Activated CD4-positive, alpha-beta T cell treated with anti-CD3 and anti-CD28 coated beads for 36 hours (primary cell): ENCODE data around the gene RABL2B. TPM values are rescaled to one million over a fixed set of nuclear protein-coding genes. Genes with fewer than 3 reads are reported as not detected.

Source experiments
- ATAC-seq: fragments of 200-7000 bp; cut with Tn5 transposase; one replicate; pipeline ENCODE4 v1.10.0; 2021; ENCODE audit warnings: mild to moderate bottlenecking, moderate library complexity
- CTCF ChIA-PET: fragments of 350-600 bp; sonication (Branson Sonifier 250); formaldehyde crosslinking; loops from one replicate; lab custom pipeline; 2021; ENCODE audit warnings: antibody characterized with exemption; lab: Charles Lee
- POLR2A ChIA-PET: fragments of 350-600 bp; sonication (Branson Sonifier 250); formaldehyde crosslinking; loops from one replicate; lab custom pipeline; 2021; ENCODE audit warnings: antibody characterized with exemption, inconsistent platforms; lab: Charles Lee
- DNase-seq: peaks from one replicate; pipeline ENCODE4 v3.0.0-alpha.2; 2020
- H3K27ac Mint-ChIP-seq: one replicate; pipeline ENCODE4 v1.8.0; 2021; ENCODE audit warnings: mixed read lengths
- H3K27me3 Mint-ChIP-seq: one replicate; pipeline ENCODE4 v1.8.0; 2021; ENCODE audit warnings: mixed read lengths
- H3K36me3 Mint-ChIP-seq: one replicate; pipeline ENCODE4 v1.8.0; 2021; ENCODE audit warnings: low read depth, mixed read lengths
- H3K4me1 Mint-ChIP-seq: one replicate; pipeline ENCODE4 v1.8.0; 2021; ENCODE audit warnings: mixed read lengths
- H3K4me3 Mint-ChIP-seq: one replicate; pipeline ENCODE4 v1.8.0; 2021; ENCODE audit warnings: mild to moderate bottlenecking, moderate library complexity, mixed read lengths
- H3K9me3 Mint-ChIP-seq: one replicate; pipeline ENCODE4 v1.8.0; 2021; ENCODE audit warnings: low read depth, mixed read lengths
- intact Hi-C, 2 experiments: fragments of 100-400 bp; cut with DNase I in 1 of 2; cut with micrococcal nuclease in 1 of 2; formaldehyde crosslinking; loops; one replicate each; pipeline versions ENCODE4 v1.14.2 to v1.15.1; 2022 to 2024; cut with DNase I, micrococcal nuclease
- total RNA-seq, 2 experiments: library from RNA; stranded (reverse); gene quantifications; one replicate each; pipeline ENCODE4 v1.2.3, GENCODE V29; 2021

Gene RABL2B
- total RNA-seq, 2 experiments from 2014 or later = 22.4 to 27.6 TPM

GRCh38 chr22:50737728-50738648 is 45.4 kb downstream of the RABL2B start, which contains the start of gene ACR:
TSS of gene ACR (plus strand) at chr22:50738204. CDS start at chr22:50738236, 32 bp downstream.
- no peaks in the 10 kb centered on the region for H3K27me3 Mint-ChIP-seq
- DNase-seq (no peak), ATAC-seq (no peak)
- POLR2A ChIA-PET = no interaction called here
- H3K4me1 Mint-ChIP-seq = no peaks in the 10 kb centered on the region
- no peak within 1 kb of the TSS for H3K4me3 Mint-ChIP-seq
- intact Hi-C loops = no loop called here
- H3K36me3 Mint-ChIP-seq = no peaks in the 10 kb centered on the region
- H3K9me3 Mint-ChIP-seq = no peaks in the 10 kb centered on the region
- CTCF ChIA-PET = no interaction called here
- H3K27ac Mint-ChIP-seq = no peak within 1 kb of the TSS

DNA sequence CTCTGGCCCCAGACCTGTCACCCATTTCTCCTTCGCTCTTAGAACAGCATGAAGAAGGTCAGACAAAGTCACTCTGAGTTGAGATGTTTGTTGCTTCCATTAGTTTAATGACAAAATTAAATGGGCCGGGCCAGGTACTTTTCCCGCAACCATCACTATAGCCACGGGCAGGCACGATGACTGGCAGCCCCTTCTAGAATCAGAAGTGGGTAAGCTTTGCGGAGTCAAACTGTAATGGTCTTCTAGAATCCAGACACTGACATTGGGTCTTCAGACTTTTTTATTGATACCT is 47.8 kb downstream of the RABL2B start:
- no peaks in the 10 kb centered on the region for H3K4me1 Mint-ChIP-seq
- H3K36me3 Mint-ChIP-seq = no peaks in the 10 kb centered on the region
- no peak overlapping the region for H3K27ac Mint-ChIP-seq
- H3K4me3 Mint-ChIP-seq = no peak overlapping the region
- no peaks in the 10 kb centered on the region for H3K27me3 Mint-ChIP-seq
- DNase-seq (no peak), ATAC-seq (no peak)
- intact Hi-C loops = no loop called here
- ChIA-PET CTCF (no interaction called here), POLR2A (no interaction called here)
- H3K9me3 Mint-ChIP-seq = no peaks in the 10 kb centered on the region

GRCh38 chr22:50734986-50735738 is 48.3 kb downstream of the RABL2B start:
- Mint-ChIP-seq H3K27me3 (no peaks in the 10 kb centered on the region), H3K4me1 (no peaks in the 10 kb centered on the region), H3K4me3 (no peak overlapping the region), H3K9me3 (no peaks in the 10 kb centered on the region), H3K27ac (no peak overlapping the region), H3K36me3 (no peaks in the 10 kb centered on the region)
- intact Hi-C loops = no loop called here
- ChIA-PET CTCF (no interaction called here), POLR2A (no interaction called here)
- ATAC-seq (no peak), DNase-seq (no peak)

- intact Hi-C loops = no loop called here
- CTCF ChIA-PET = no interaction called here
- H3K9me3 Mint-ChIP-seq = no peaks in the 10 kb centered on the region
Observed at GRCh38 chr22:50734343-50734771, 49.1 kb downstream of the RABL2B start.

GRCh38 chr22:50733521-50734342 is 49.7 kb downstream of the RABL2B start:
- Mint-ChIP-seq H3K36me3 (no peaks in the 10 kb centered on the region), H3K4me1 (no peaks in the 10 kb centered on the region), H3K4me3 (no peak overlapping the region), H3K9me3 (no peaks in the 10 kb centered on the region), H3K27me3 (no peaks in the 10 kb centered on the region), H3K27ac (no peak overlapping the region)
- intact Hi-C loops = no loop called here
- DNase-seq = no peak
- POLR2A ChIA-PET = no interaction called here
- ATAC-seq = no peak
- CTCF ChIA-PET = no interaction called here

More at GRCh38 chr22:50734343-50734771, 49.1 kb downstream of the RABL2B start:
- no peak overlapping the region for H3K27ac Mint-ChIP-seq
- ATAC-seq = no peak
- no peak for DNase-seq
- H3K36me3 Mint-ChIP-seq = no peaks in the 10 kb centered on the region
- H3K4me3 Mint-ChIP-seq = no peak overlapping the region
- H3K27me3 Mint-ChIP-seq = no peaks in the 10 kb centered on the region
- H3K4me1 Mint-ChIP-seq = no peaks in the 10 kb centered on the region
- POLR2A ChIA-PET = no interaction called here

- intact Hi-C loops = no loop called here
- DNase-seq = no peak
- Mint-ChIP-seq H3K27ac (no peak overlapping the region), H3K9me3 (no peaks in the 10 kb centered on the region), H3K27me3 (no peaks in the 10 kb centered on the region), H3K4me3 (no peak overlapping the region), H3K4me1 (no peaks in the 10 kb centered on the region), H3K36me3 (no peaks in the 10 kb centered on the region)
- ChIA-PET POLR2A (no interaction called here), CTCF (interaction anchor here (0.7 kb wide), 1 partner anchor 42 kb away, joined by 3 read pairs; no protein-coding TSS in a partner anchor)
- no peak for ATAC-seq
Observed at GRCh38 chr22:50732681-50733080, 50.8 kb downstream of the RABL2B start.

DNA sequence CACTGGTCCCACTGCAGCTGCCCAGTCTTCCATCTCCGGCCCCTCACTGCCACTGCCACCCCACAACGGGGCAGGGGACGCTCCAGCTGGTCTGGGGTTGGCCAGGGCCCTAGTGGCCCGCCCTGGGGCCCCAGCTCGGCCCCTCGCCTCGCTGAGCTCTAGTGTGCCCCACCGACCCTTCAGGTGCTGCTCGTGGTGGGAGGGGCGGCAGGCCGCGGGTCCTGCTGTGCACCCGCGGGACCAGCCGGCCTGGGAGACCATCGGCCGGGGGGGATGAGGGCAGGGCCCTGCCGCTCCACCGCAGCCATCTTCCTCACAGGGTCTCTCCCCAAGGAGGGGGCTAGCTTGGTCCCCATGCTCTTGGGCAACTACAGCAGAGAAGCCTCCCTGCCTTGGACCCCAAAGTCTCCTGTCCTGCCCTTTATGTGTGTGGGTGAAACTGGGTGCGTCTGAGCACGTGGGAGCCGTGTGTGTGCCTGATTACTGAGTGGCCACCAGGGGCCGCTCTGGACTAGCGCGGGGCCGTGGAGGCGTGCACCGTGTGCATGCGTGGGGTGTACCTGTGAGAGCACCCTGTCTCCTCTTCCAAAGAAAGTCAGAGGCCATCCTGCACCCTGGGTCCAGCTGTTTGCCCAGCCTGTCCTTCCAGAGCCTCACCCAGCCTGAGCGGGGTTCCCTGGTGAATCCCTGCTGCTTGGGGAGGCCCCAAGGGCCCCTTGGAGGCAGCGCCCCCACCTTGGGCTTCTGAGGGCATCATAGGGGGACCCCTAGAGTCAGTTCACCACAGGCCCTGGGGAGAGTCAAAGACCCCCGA is 51.4 kb downstream of the RABL2B start:
- H3K27me3 Mint-ChIP-seq = no peaks in the 10 kb centered on the region

GRCh38 chr22:50730941-50731661 is 52.3 kb downstream of the RABL2B start:
- intact Hi-C loops = no loop called here
- Mint-ChIP-seq H3K27me3 (no peaks in the 10 kb centered on the region), H3K4me3 (no peak overlapping the region), H3K4me1 (no peaks in the 10 kb centered on the region), H3K36me3 (no peaks in the 10 kb centered on the region), H3K27ac (no peak overlapping the region), H3K9me3 (no peaks in the 10 kb centered on the region)
- CTCF ChIA-PET = interaction anchor here (0.5 kb wide), 1 partner anchor 460 kb away, joined by 3 read pairs; no protein-coding TSS in a partner anchor
- ATAC-seq (no peak), DNase-seq (no peak)
- POLR2A ChIA-PET = no interaction called here

More for the DNA sequence above, 51.4 kb downstream of the RABL2B start:
- H3K4me1 Mint-ChIP-seq = no peaks in the 10 kb centered on the region
- ATAC-seq = peak; percentile 95
- no peaks in the 10 kb centered on the region for H3K9me3 Mint-ChIP-seq
- peak; percentile 77 for DNase-seq
- intact Hi-C loops = no loop called here
- no peaks in the 10 kb centered on the region for H3K36me3 Mint-ChIP-seq
- no peak overlapping the region for H3K27ac Mint-ChIP-seq
- H3K4me3 Mint-ChIP-seq = no peak overlapping the region
- ChIA-PET CTCF (interaction anchor here (0.5 to 0.7 kb wide), 2 partner anchors 43 to 461 kb away, joined by 3 read pairs; no protein-coding TSS in a partner anchor), POLR2A (no interaction called here)

DNA sequence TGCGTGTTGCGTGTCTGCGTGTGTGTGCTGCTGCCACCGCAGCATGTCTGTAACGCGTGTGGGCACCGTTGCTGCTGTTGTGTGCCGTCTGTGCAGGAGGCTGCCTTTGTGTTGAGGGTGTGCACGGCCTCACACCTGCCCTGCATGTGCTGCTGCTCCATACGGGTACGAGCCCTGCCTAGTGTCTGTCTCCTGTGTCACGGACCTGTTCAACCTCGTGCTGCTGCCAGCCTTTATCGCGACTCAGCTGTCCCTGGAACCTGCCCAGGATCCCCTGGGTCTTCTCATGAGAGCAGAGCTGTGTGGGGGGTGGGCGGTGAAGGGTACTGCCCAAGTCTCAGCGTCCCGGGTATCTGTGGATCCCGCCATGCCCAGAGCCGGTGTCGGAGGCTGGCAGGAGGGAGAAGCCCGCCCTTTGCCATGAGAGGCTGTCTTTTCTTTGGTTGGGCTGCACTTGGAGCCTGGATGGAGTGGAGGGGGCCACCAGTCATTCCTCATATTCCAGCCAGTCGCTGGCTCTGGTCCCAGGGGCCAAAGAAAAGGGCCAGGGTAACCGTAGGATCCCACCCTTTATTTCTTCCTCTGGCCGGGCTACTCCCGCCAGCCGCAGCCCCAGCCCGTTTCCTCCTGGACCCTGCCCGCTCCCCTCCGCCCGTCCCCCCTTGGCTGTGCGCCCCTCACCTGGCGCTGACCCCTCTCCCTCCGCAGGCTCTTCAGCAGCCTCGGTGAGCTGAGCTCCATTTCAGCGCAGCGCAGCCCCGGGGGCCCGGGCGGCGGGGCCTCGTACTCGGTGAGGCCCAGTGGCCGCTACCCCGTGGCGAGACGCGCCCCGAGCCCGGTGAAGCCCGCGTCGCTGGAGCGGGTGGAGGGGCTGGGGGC is 53.2 kb downstream of the RABL2B start:
- no peaks in the 10 kb centered on the region for H3K9me3 Mint-ChIP-seq
- intact Hi-C loops = no loop called here
- CTCF ChIA-PET = no interaction called here
- no peak for DNase-seq
- no peak overlapping the region for H3K4me3 Mint-ChIP-seq
- no peak for ATAC-seq
- POLR2A ChIA-PET = no interaction called here
- H3K27ac Mint-ChIP-seq = no peak overlapping the region
- H3K4me1 Mint-ChIP-seq = no peaks in the 10 kb centered on the region
- H3K27me3 Mint-ChIP-seq = no peaks in the 10 kb centered on the region
- H3K36me3 Mint-ChIP-seq = no peaks in the 10 kb centered on the region
